Adipocyte (in vitro differentiated cells): ENCODE measurements around the gene NEK8.
A peak's percentile ranks its signal among the peaks of the same experiment; 100 is the strongest.

Source experiments
- DNase-seq: peaks from one replicate; pipeline ENCODE4 v3.0.0-alpha.2; 2015; ENCODE audit warnings: low read depth
- H3K27me3 ChIP-seq: replicated peaks from 2 replicates; pipeline ENCODE4 v1.7.0; 2013; ENCODE audit warnings: mild to moderate bottlenecking, low read length, moderate library complexity; ENCODE audit not compliant: control insufficient read depth, insufficient read depth
- H3K36me3 ChIP-seq: 2 replicates; pipeline ENCODE4 v1.7.0; 2013; ENCODE audit warnings: low read length, mild to moderate bottlenecking, moderate library complexity; ENCODE audit not compliant: control insufficient read depth, insufficient read depth, severe bottlenecking
- H3K4me1 ChIP-seq: 2 replicates; pipeline ENCODE4 v1.7.0; 2013; ENCODE audit warnings: mild to moderate bottlenecking, low read length, moderate library complexity; ENCODE audit not compliant: control insufficient read depth, insufficient read depth
- H3K4me3 ChIP-seq: 2 replicates; pipeline ENCODE4 v1.7.0; 2013; ENCODE audit warnings: mild to moderate bottlenecking, low read length, moderate library complexity
- H3K9ac ChIP-seq: 2 replicates; pipeline ENCODE4 v1.7.0; 2013; ENCODE audit warnings: mild to moderate bottlenecking, low read length, moderate library complexity
- H3K9me3 ChIP-seq: 2 replicates; pipeline ENCODE4 v1.7.0; 2013; ENCODE audit warnings: mild to moderate bottlenecking, low read length, moderate library complexity; ENCODE audit not compliant: control insufficient read depth

The NEK8 gene

DNA sequence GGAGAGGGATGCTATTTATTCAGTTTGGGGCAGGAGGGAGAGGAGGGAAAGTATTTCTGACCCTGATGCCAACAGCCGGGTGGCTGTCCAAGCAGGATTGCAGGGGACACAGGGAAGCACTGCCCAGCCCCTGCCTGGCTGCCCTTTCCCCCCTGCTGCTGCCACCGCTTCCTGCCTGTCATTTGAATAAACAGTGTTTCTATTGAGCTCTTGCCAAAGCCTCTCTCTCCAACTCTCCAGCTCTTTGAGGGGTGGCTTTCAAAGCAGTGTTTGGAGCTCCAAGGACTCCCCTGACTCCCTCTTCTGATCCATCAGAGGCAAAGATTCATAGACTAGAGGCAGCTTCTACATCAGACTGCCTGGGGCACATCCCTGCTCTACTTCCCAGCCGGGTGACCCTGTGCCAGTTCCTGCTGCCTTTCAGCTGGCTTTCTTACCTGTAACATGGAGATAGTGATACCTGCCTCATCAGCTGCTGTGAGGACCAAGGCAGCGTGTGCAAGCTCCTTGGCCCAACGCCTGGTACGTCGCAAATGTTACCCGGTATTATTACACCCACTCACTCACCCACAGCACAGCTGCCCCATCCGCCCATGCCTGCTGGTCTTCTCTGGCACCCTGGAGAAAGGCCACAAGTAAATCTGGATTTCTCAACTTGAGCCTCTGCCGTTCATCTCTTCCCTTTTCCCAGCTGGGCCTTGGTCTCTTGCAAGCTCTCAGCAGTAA, 26.4 kb upstream of the NEK8 start:
- peaks cover 77% of the 10 kb centered on the region for H3K36me3 ChIP-seq
- no peaks in the 10 kb centered on the region for H3K27me3 ChIP-seq
- H3K4me1 ChIP-seq: peaks cover 11% of the 10 kb centered on the region
- H3K9me3 ChIP-seq: no peaks in the 10 kb centered on the region
- H3K9ac ChIP-seq: no peak overlapping the region
- H3K4me3 ChIP-seq: no peak overlapping the region
- DNase-seq: no peak

GRCh38 chr17:28702752-28703150, 25.8 kb upstream of the NEK8 start:
- no peak overlapping the region for H3K4me3 ChIP-seq
- no peaks in the 10 kb centered on the region for H3K27me3 ChIP-seq
- DNase-seq: no peak
- H3K9ac ChIP-seq: no peak overlapping the region
- H3K4me1 ChIP-seq: peaks cover 11% of the 10 kb centered on the region
- H3K9me3 ChIP-seq: no peaks in the 10 kb centered on the region
- peaks cover 72% of the 10 kb centered on the region for H3K36me3 ChIP-seq

GRCh38 chr17:28703552-28704218, 24.9 kb upstream of the NEK8 start:
- peaks cover 62% of the 10 kb centered on the region for H3K36me3 ChIP-seq

DNA sequence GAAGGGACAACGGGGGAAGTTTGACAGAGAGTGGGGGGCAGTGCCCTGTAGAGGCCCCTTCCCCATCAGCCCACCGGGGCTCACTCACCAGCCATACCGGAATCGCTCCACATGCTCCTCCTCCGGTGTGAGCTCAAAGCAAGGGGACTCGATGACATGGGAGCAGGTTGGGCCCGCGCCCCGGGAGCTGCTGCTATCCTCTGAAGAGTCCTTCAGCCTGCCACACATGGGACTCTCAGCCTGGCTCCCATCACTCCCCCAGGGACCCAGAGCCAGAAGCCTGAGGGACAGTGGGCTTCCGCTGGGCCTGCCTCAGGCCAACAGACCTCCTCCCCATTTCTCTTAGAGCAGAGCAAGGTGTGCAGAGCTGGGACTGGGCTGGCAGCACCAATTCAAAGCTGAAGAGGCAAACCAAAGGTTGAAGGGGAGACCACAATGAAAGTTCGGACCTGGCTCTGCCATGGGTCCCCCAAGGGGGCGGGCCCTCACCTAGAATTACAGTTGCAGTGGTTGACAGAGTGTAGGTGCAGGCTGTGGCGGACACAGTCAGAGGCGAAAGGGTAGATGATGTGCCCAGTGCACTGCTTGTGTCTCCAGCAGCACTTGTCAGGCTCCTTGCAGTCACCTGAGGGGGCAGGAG, 24.2 kb upstream of the NEK8 start:
- no peak for DNase-seq
- no peak overlapping the region for H3K9ac ChIP-seq
- no peaks in the 10 kb centered on the region for H3K9me3 ChIP-seq
- H3K4me3 ChIP-seq: no peak overlapping the region
- H3K4me1 ChIP-seq: peaks cover 11% of the 10 kb centered on the region
- peaks cover 56% of the 10 kb centered on the region for H3K36me3 ChIP-seq
- H3K27me3 ChIP-seq: no peaks in the 10 kb centered on the region

More at GRCh38 chr17:28703552-28704218, 24.9 kb upstream of the NEK8 start:
- H3K4me1 ChIP-seq: peaks cover 11% of the 10 kb centered on the region
- H3K9me3 ChIP-seq: no peaks in the 10 kb centered on the region
- no peaks in the 10 kb centered on the region for H3K27me3 ChIP-seq
- H3K9ac ChIP-seq: no peak overlapping the region
- no peak for DNase-seq
- no peak overlapping the region for H3K4me3 ChIP-seq

GRCh38 chr17:28705074-28705659, 23.4 kb upstream of the NEK8 start:
- H3K4me3 ChIP-seq: no peak overlapping the region
- no peak overlapping the region for H3K9ac ChIP-seq
- H3K27me3 ChIP-seq: no peaks in the 10 kb centered on the region
- no peaks in the 10 kb centered on the region for H3K9me3 ChIP-seq
- H3K36me3 ChIP-seq: peaks cover 47% of the 10 kb centered on the region
- H3K4me1 ChIP-seq: peaks cover 11% of the 10 kb centered on the region
- no peak for DNase-seq

DNA sequence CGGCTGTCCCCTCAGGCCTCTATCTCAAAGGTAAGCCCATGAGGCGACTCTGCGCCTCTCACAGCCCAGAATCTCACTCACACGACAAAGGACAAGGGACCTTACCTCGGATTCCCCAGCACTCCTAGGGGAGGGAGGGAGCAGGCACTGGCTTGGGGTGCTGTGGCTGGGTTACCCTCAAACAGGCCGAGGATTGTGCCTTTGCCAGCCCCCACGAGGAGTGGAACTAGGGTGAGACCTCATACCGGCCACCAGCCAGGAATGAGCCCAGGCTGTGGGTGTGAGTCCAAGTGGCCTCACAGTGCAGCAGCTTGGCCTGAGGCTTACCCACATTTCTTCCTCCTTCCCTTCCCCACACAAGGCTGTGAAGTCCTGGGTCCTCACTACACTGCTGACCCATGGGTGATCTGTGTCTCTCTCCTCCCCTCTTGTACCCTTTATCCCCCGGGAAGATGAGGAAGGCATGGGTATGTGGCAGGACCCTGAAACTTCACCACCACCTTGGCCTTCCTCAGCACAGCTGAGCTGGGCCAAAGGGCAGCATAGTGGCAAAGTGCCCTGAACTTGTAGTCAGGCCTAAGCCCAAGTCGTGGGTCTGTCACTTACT, 22.8 kb upstream of the NEK8 start:
- no peaks in the 10 kb centered on the region for H3K9me3 ChIP-seq
- peaks cover 11% of the 10 kb centered on the region for H3K4me1 ChIP-seq
- peaks cover 41% of the 10 kb centered on the region for H3K36me3 ChIP-seq
- no peak overlapping the region for H3K9ac ChIP-seq
- DNase-seq: no peak
- no peaks in the 10 kb centered on the region for H3K27me3 ChIP-seq
- no peak overlapping the region for H3K4me3 ChIP-seq

DNA sequence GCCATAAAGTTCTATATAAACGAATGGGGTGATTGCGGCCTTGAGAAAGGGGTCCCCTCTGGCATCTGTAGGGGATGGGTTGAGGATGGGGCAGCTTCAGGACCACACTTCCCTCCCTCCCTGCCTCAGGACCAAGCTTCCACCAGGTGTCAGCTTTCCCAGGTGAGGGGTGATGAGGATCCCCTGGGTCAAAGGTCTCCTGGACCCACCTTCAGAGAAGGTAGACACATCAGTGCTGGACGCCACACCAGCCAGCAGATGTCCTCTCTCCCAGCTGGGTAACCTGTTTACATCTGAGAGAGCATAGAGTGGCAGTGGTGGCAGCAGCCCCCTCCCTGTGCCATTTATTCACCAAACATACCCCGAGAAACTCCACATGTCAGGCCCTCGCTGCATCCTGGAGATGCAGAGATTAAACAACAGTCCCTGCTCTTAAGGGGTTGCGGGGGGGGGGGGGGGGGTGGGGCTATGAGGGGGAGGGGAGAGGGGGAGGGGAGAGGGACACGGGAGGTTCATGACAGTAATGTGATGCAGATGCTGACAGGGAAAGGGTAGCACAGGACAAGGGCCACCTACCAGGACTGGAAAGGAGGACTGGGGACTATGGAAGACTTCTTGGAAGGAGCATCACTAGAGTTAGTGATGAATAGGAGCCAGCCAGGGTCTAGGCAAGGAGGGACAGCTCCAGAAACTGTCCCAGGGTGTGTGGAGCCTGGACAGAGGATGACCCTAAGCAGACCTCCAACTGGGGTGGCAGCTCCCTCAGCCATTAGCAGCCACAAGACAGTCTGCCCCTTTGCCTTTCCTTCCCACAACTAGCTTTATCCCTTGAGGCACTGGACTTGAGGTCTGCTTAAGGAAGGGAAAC, 21.9 kb upstream of the NEK8 start:
- H3K27me3 ChIP-seq: no peaks in the 10 kb centered on the region
- H3K4me3 ChIP-seq: no peak overlapping the region
- DNase-seq: no peak
- no peaks in the 10 kb centered on the region for H3K9me3 ChIP-seq
- no peak overlapping the region for H3K9ac ChIP-seq
- peaks cover 32% of the 10 kb centered on the region for H3K36me3 ChIP-seq
- peaks cover 11% of the 10 kb centered on the region for H3K4me1 ChIP-seq

DNA sequence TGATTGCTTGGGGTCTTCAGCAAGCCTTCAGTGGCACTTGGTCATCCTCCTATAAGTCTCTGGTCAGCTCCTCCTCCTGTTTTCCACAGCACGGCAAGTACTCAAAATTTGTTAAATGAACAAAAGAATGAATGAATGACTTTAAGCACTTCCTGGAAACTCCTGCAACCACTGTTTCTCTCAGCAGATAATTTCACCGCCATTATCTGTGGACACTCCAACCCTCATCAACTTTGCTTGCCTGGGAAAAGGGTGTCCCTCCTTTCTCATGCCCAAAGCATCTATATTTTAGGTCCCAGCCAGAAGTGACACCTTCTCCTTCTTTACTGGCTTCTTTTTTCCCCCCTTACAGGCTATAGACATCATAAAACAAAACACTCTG, 21.3 kb upstream of the NEK8 start:
- peaks cover 26% of the 10 kb centered on the region for H3K36me3 ChIP-seq
- H3K9me3 ChIP-seq: no peaks in the 10 kb centered on the region
- no peak for DNase-seq
- H3K27me3 ChIP-seq: no peaks in the 10 kb centered on the region
- H3K4me1 ChIP-seq: peaks cover 10% of the 10 kb centered on the region
- H3K4me3 ChIP-seq: no peak overlapping the region
- no peak overlapping the region for H3K9ac ChIP-seq

GRCh38 chr17:28710861-28711722, 17.5 kb upstream of the NEK8 start:
- Histone ChIP-seq H3K9ac (peak overlapping the region; percentile 78), H3K4me1 (peaks cover 3% of the 10 kb centered on the region), H3K9me3 (no peaks in the 10 kb centered on the region), H3K27me3 (no peaks in the 10 kb centered on the region), H3K4me3 (peak overlapping the region; percentile 71), H3K36me3 (peaks cover 19% of the 10 kb centered on the region)
- DNase-seq: peak; percentile 97

GRCh38 chr17:28711723-28712031, 16.9 kb upstream of the NEK8 start, which contains the start of gene PROCA1:
TSS of gene PROCA1 (minus strand) at chr17:28711888. CDS start at chr17:28711660, 228 bp downstream.
- Histone ChIP-seq H3K9me3 (no peaks in the 10 kb centered on the region), H3K27me3 (no peaks in the 10 kb centered on the region), H3K4me1 (peaks cover 8% of the 10 kb centered on the region), H3K36me3 (peaks cover 19% of the 10 kb centered on the region), H3K4me3 (peak within 1 kb of the TSS; percentile 71), H3K9ac (peak within 1 kb of the TSS; percentile 78)
- DNase-seq: no peak
